H1 (cell line): ENCODE measurements around the gene PALM3.
"Not testable (repeated sequence)": the region's sequence is repeated elsewhere in the genome, so short reads cannot be mapped to it uniquely, and the experiment has no call there.

ENCODE experiments used
- CBX5 ChIP-seq: fragments of 300-800, 300-1000 bp; sonication (generic); IDR thresholded peaks from 2 replicates; pipeline ENCODE4 v1.7.1; 2016; ENCODE audit warnings: antibody characterized with exemption, low read length, low read depth
- CTCF ChIP-seq, 3 experiments: IDR thresholded peaks; 1 replicate in 2 of 3; 2 replicates in 1 of 3; pipeline versions ENCODE4 v1.5.1 to v1.6.1; 2011; ENCODE audit warnings: low read length in 3 of 3, mild to moderate bottlenecking in 3 of 3, inconsistent platforms in 2 of 3, low read depth in 1 of 3, moderate library complexity in 1 of 3; ENCODE audit not compliant: insufficient read depth in 1 of 3; ENCODE audit errors: control extremely low read depth in 1 of 3
- GABPA ChIP-seq: IDR thresholded peaks from 2 replicates; pipeline ENCODE4 v1.6.1; 2011; ENCODE audit warnings: mild to moderate bottlenecking, low read length, moderate library complexity, borderline replicate concordance; ENCODE audit not compliant: insufficient read depth
- POLR2A ChIP-seq, 2 experiments: IDR thresholded peaks; 1 replicate in 1 of 2; 2 replicates in 1 of 2; pipeline ENCODE4 v1.6.1; 2011; ENCODE audit warnings: low read depth in 2 of 2, low read length in 2 of 2, mild to moderate bottlenecking in 2 of 2; ENCODE audit errors: control extremely low read depth in 1 of 2
- RXRA ChIP-seq: IDR thresholded peaks from 2 replicates; pipeline ENCODE4 v1.6.1; 2011; ENCODE audit warnings: low read depth, mild to moderate bottlenecking, low read length, moderate library complexity; ENCODE audit not compliant: insufficient read depth
- SP1 ChIP-seq: IDR thresholded peaks from 2 replicates; pipeline ENCODE4 v1.6.1; 2011; ENCODE audit warnings: low read depth, low read length
- USF2 ChIP-seq: IDR thresholded peaks from 2 replicates; pipeline ENCODE4 v1.6.1; 2011; ENCODE audit warnings: low read length, improper control_type of control experiment

GRCh38 chr19:14042659-14043608 lies 18.9 kb downstream of the PALM3 start:
- TF ChIP-seq POLR2A (IDR thresholded peaks at IDR 0.05; ENCODE audit: control extremely low read depth in 1 of 2, low read depth in 2 of 2, low read length in 2 of 2); GABPA; RXRA; USF2; SP1; CBX5: not testable (repeated sequence)
- peak; percentile 55 to 76 (median 59) for TF ChIP-seq CTCF (IDR thresholded peaks at IDR 0.05; ENCODE audit: control extremely low read depth in 1 of 3, insufficient read depth in 1 of 3, low read depth in 1 of 3, low read length in 3 of 3)
